ENCODE results near the gene SLC19A2.

GRCh38 chr1:169514566-169515270, 29.0 kb upstream of the SLC19A2 start:
- no peak for TF ChIP-seq CTCF (conservative IDR thresholded peaks at IDR 0.05; ENCODE audit: low read length)
- no peak for TF ChIP-seq EZH2phosphoT487 (IDR thresholded peaks at IDR 0.05; ENCODE audit: borderline replicate concordance, low read depth, low read length)

All from OCI-LY7 (cell line).